Lower leg skin (tissue), 3 donors: ENCODE results near the gene FHL2.

Experiments used
- CTCF ChIP-seq, 3 donors: fragments of 450-650 bp; IDR thresholded peaks; one replicate each; pipeline ENCODE4 v1.5.1; 2016; ENCODE audit warnings: antibody characterized with exemption in 3 of 3, mild to moderate bottlenecking in 3 of 3, moderate library complexity in 2 of 3
- POLR2A ChIP-seq, 2 donors: fragments of 450-650 bp; IDR thresholded peaks; one replicate each; pipeline ENCODE4 v1.6.1; 2016 to 2017; ENCODE audit warnings: antibody characterized with exemption in 2 of 2, mild to moderate bottlenecking in 1 of 2, moderate library complexity in 1 of 2

DNA sequence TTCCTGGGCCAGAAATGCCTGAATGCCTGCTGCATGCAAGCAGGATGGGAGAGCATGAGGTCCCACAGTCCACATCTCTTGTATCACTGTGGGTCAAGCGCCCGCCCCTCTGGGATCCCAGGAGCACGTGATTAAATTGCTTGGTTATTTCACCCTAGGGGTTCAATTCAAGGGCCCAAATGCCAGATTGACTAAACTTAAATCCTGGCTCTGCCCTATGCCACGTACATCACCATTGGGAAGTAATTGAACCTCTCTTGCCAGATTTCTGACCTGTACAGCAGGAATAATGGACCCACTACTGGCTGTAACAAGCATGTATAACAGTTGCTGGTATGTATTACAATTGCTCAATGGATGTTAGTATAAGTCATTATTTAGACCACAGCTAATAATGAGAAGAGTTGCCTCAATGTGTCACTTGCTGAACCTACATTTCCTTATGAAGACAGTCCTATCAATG lies 19.9 kb downstream of the FHL2 start:
- no peak for TF ChIP-seq CTCF (IDR thresholded peaks at IDR 0.05)
- TF ChIP-seq POLR2A (IDR thresholded peaks at IDR 0.05) = no peak
